CD14-positive monocyte (primary cell): ENCODE measurements around the gene PRR23C. TPM values are rescaled to one million over a fixed set of nuclear protein-coding genes. Genes with fewer than 3 reads are reported as not detected.

Experiments used
- DNase-seq, 3 donors: peaks; one replicate each; pipeline ENCODE4 v3.0.0-alpha.2; 2011 to 2022
- H2AFZ ChIP-seq: 2 replicates; pipeline ENCODE4 v1.6.0; 2012; ENCODE audit warnings: mild to moderate bottlenecking, low read depth, low read length, inconsistent platforms; ENCODE audit not compliant: insufficient read depth, poor library complexity, severe bottlenecking
- H3K27ac ChIP-seq, 2 donors: 1 replicate in 1 of 2; 2 replicates in 1 of 2; pipeline ENCODE4 v1.5.1; 2012 to 2013; ENCODE audit warnings: low read length in 2 of 2, control low read depth in 1 of 2, inconsistent platforms in 1 of 2, low read depth in 1 of 2, mild to moderate bottlenecking in 1 of 2
- H3K27me3 ChIP-seq, 2 donors: one replicate each; pipeline versions ENCODE4 v1.6.0 to v1.6.1; 2011 to 2013; ENCODE audit warnings: low read length in 2 of 2; ENCODE audit not compliant: control insufficient read depth in 2 of 2, insufficient read depth in 2 of 2
- H3K36me3 ChIP-seq, 2 donors: replicated peaks in 1 of 2; 1 replicate in 1 of 2; 2 replicates in 1 of 2; pipeline versions ENCODE4 v1.5.1 to v1.6.1; 2012 to 2013; ENCODE audit warnings: low read length in 2 of 2, control low read depth in 1 of 2, inconsistent platforms in 1 of 2, mild to moderate bottlenecking in 1 of 2; ENCODE audit not compliant: insufficient read depth in 2 of 2, control insufficient read depth in 1 of 2
- H3K4me1 ChIP-seq, 2 donors: 1 replicate in 1 of 2; 2 replicates in 1 of 2; pipeline versions ENCODE4 v1.5.1 to v1.6.1; 2012 to 2013; ENCODE audit warnings: low read length in 2 of 2, control low read depth in 1 of 2, inconsistent platforms in 1 of 2, mild to moderate bottlenecking in 1 of 2, moderate library complexity in 1 of 2; ENCODE audit not compliant: insufficient read depth in 2 of 2, control insufficient read depth in 1 of 2
- H3K4me2 ChIP-seq: replicated peaks from 2 replicates; pipeline ENCODE3; 2012; ENCODE audit warnings: low read length, moderate library complexity, mild to moderate bottlenecking; ENCODE audit not compliant: poor library complexity, severe bottlenecking; ENCODE audit errors: extremely low read depth
- H3K4me3 ChIP-seq, 3 experiments: fragments of 200-600 bp in 1 of 3; sonication (generic) in 1 of 3; replicated peaks in 1 of 3; 1 replicate in 2 of 3; 2 replicates in 1 of 3; pipeline ENCODE4 v1.5.1; 2011 to 2013; ENCODE audit warnings: low read length in 3 of 3, mild to moderate bottlenecking in 3 of 3, control low read depth in 2 of 3, low read depth in 2 of 3, inconsistent platforms in 1 of 3, moderate library complexity in 1 of 3
- H3K79me2 ChIP-seq: 2 replicates; pipeline ENCODE4 v1.6.0; 2012; ENCODE audit warnings: mild to moderate bottlenecking, control low read depth, inconsistent platforms, low read length, moderate library complexity; ENCODE audit not compliant: insufficient read depth
- H3K9ac ChIP-seq: 2 replicates; pipeline ENCODE4 v1.6.0; 2017; ENCODE audit warnings: low read length, mild to moderate bottlenecking; ENCODE audit not compliant: insufficient read depth, poor library complexity, severe bottlenecking
- H3K9me3 ChIP-seq, 2 donors: replicated peaks in 1 of 2; 1 replicate in 1 of 2; 2 replicates in 1 of 2; pipeline versions ENCODE4 v1.5.1 to v1.6.1; 2012 to 2013; ENCODE audit warnings: low read length in 2 of 2, control low read depth in 1 of 2; ENCODE audit not compliant: control insufficient read depth in 1 of 2, insufficient read depth in 1 of 2
- H4K20me1 ChIP-seq: 2 replicates; pipeline ENCODE4 v1.6.0; 2012; ENCODE audit warnings: mild to moderate bottlenecking, low read length, control low read depth, moderate library complexity; ENCODE audit not compliant: insufficient read depth
- H3K27ac Mint-ChIP-seq, 7 donors: one replicate each; pipeline ENCODE4 v1.8.0; 2020; ENCODE audit warnings: mild to moderate bottlenecking in 7 of 7, mixed read lengths in 7 of 7, moderate library complexity in 6 of 7, inconsistent platforms in 2 of 7
- H3K27me3 Mint-ChIP-seq, 3 donors: one replicate each; pipeline ENCODE4 v1.8.0; 2021 to 2022; ENCODE audit warnings: low read depth in 3 of 3, mild to moderate bottlenecking in 3 of 3, mixed read lengths in 3 of 3, moderate library complexity in 3 of 3, inconsistent platforms in 1 of 3
- H3K36me3 Mint-ChIP-seq, 2 donors: one replicate each; pipeline ENCODE4 v1.8.0; 2020; ENCODE audit warnings: mixed read lengths in 2 of 2, inconsistent platforms in 1 of 2, mild to moderate bottlenecking in 1 of 2
- H3K4me1 Mint-ChIP-seq: one replicate; pipeline ENCODE4 v1.8.0; 2020; ENCODE audit warnings: mild to moderate bottlenecking, mixed read lengths
- H3K4me3 Mint-ChIP-seq, 2 donors: one replicate each; pipeline ENCODE4 v1.8.0; 2020; ENCODE audit warnings: mild to moderate bottlenecking in 2 of 2, mixed read lengths in 2 of 2, moderate library complexity in 1 of 2
- H3K9me3 Mint-ChIP-seq, 7 donors: one replicate each; pipeline ENCODE4 v1.8.0; 2020 to 2022; ENCODE audit warnings: mixed read lengths in 7 of 7, mild to moderate bottlenecking in 6 of 7, moderate library complexity in 6 of 7, inconsistent platforms in 2 of 7
- CTCF ChIP-seq: fragments of 200-600 bp; IDR thresholded peaks from one replicate; pipeline ENCODE4 v1.8.0; 2022; ENCODE audit warnings: antibody characterized with exemption, mild to moderate bottlenecking
- WGBS: methylation state at CpG from one replicate; pipeline ENCODE4 v1.1.5; 2013; ENCODE audit warnings: missing lambda C conversion rate; ENCODE audit not compliant: insufficient coverage; 5-methylcytosine and 5-hydroxymethylcytosine counted together
- intact Hi-C, 2 donors: fragments of 100-400 bp; cut with micrococcal nuclease; formaldehyde crosslinking; loops; one replicate each; pipeline versions ENCODE4 v1.15.0 to v1.15.1; 2023
- polyA plus RNA-seq, 3 donors: library from polyadenylated mRNA; depleted of rRNA in 1 of 3; unstranded in 2 of 3; stranded (reverse) in 1 of 3; fragments of 300-500 nt in 2 of 3; fragments of >200 nt in 1 of 3; fragmentation: Illumina TruSeq in 2 of 3; gene quantifications; 1 replicate in 2 of 3; 2 replicates in 1 of 3; pipeline ENCODE4 v1.2.3, GENCODE V29; 2012 to 2021

PRR23C gene
- polyA plus RNA-seq, 3 donors: not detected

- DNase-seq: no peak
- no peaks in the 10 kb centered on the region for H4K20me1 ChIP-seq
- H2AFZ ChIP-seq: no peak within 1 kb of the TSS
- no peaks in the 10 kb centered on the region for H3K79me2 ChIP-seq
- no peak within 1 kb of the TSS for H3K27ac ChIP-seq
- no peak for TF ChIP-seq CTCF
- H3K4me3 Mint-ChIP-seq: no peak within 1 kb of the TSS
- WGBS: 68% methylated on average over 57 of the region's 60 CpGs
- no peak within 1 kb of the TSS for H3K4me3 ChIP-seq
- H3K27ac Mint-ChIP-seq: no peak within 1 kb of the TSS
- no peak within 1 kb of the TSS for H3K4me2 ChIP-seq
- peaks cover 3 to 8% (median 6%) of the 10 kb centered on the region in 3 donors for H3K27me3 Mint-ChIP-seq
- no peaks in the 10 kb centered on the region for H3K27me3 ChIP-seq
- H3K36me3 ChIP-seq: no peaks in the 10 kb centered on the region
- H3K9ac ChIP-seq: no peak within 1 kb of the TSS
- H3K4me1 ChIP-seq: no peaks in the 10 kb centered on the region
- intact Hi-C loops: no loop called here
- H3K4me1 Mint-ChIP-seq: no peaks in the 10 kb centered on the region
- no peaks in the 10 kb centered on the region for H3K36me3 Mint-ChIP-seq
- H3K9me3 Mint-ChIP-seq: peaks cover 17 to 38% (median 31%) of the 10 kb centered on the region in 7 donors
- H3K9me3 ChIP-seq: peaks cover 10 to 16% of the 10 kb centered on the region in 2 donors
Measured at GRCh38 chr3:139006051-139006716, 38.5 kb downstream of the PRR23C start, which contains the start of gene PRR23A. Gene PRR23A (minus strand): TSS chr3:139006268. CDS start chr3:139006268, 0 bp downstream.

GRCh38 chr3:139005356-139005993, 39.2 kb downstream of the PRR23C start:
- Mint-ChIP-seq H3K27me3 (peaks cover 3 to 8% (median 4%) of the 10 kb centered on the region in 3 donors), H3K36me3 (no peaks in the 10 kb centered on the region), H3K27ac (no peak overlapping the region), H3K4me3 (no peak overlapping the region), H3K4me1 (no peaks in the 10 kb centered on the region), H3K9me3 (peaks cover 13 to 39% (median 31%) of the 10 kb centered on the region in 7 donors)
- H3K9me3 ChIP-seq: peaks cover 10 to 16% of the 10 kb centered on the region in 2 donors
- H3K27me3 ChIP-seq: no peaks in the 10 kb centered on the region
- no peaks in the 10 kb centered on the region for H3K36me3 ChIP-seq
- no peak overlapping the region for H3K9ac ChIP-seq
- H3K4me2 ChIP-seq: no peak overlapping the region
- no peaks in the 10 kb centered on the region for H4K20me1 ChIP-seq
- intact Hi-C loops: no loop called here
- 72% methylated on average over 40 of the region's 45 CpGs for WGBS
- no peaks in the 10 kb centered on the region for H3K4me1 ChIP-seq
- no peak for DNase-seq
- H3K4me3 ChIP-seq: no peak overlapping the region
- no peak overlapping the region for H2AFZ ChIP-seq
- H3K79me2 ChIP-seq: no peaks in the 10 kb centered on the region
- no peak overlapping the region for H3K27ac ChIP-seq
- no peak for TF ChIP-seq CTCF
